GM12878 (cell line): ENCODE measurements around the gene HIRA. TPM values are rescaled to one million over a fixed set of nuclear protein-coding genes. Genes with fewer than 3 reads are reported as not detected.

Experiments
- BCL3 ChIP-seq: IDR thresholded peaks from 2 replicates; pipeline ENCODE4 v1.6.1; 2011; ENCODE audit warnings: borderline replicate concordance, low read depth, mild to moderate bottlenecking, moderate library complexity, low read length; ENCODE audit not compliant: insufficient read depth, poor library complexity, severe bottlenecking
- CREM ChIP-seq: IDR thresholded peaks from 2 replicates; pipeline ENCODE4 v1.6.1; 2014; ENCODE audit warnings: antibody characterized with exemption, low read depth
- CUX1 ChIP-seq: IDR thresholded peaks from 2 replicates; pipeline ENCODE4 v1.6.1; 2012; ENCODE audit warnings: improper control_type of control experiment, low read depth, low read length; ENCODE audit not compliant: insufficient replicate concordance
- RAD21 ChIP-seq: IDR thresholded peaks from 2 replicates; pipeline ENCODE4 v1.6.1; 2011; ENCODE audit warnings: mild to moderate bottlenecking, low read depth, low read length, moderate library complexity; ENCODE audit not compliant: insufficient read depth
- SMARCA5 ChIP-seq: fragments of 450-650 bp; IDR thresholded peaks from 2 replicates; pipeline ENCODE4 v1.6.1; 2017; ENCODE audit warnings: mild to moderate bottlenecking
- ZNF274 ChIP-seq: IDR thresholded peaks from one replicate; pipeline ENCODE4 v1.8.0; 2011; ENCODE audit not compliant: insufficient read length, insufficient read depth
- polyA plus RNA-seq, 11 experiments: library from polyadenylated mRNA; depleted of rRNA in 4 of 11; unstranded in 6 of 11; stranded (reverse) in 5 of 11; fragments of >200 nt; fragmentation: Nextera tagmentation in 4 of 11; fragmentation: Illumina TruSeq in 1 of 11; extraction: Ambion mirVana in 4 of 11; extraction: Trizol in 1 of 11; gene quantifications; 1 replicate in 1 of 11; 2 replicates in 10 of 11; pipeline versions ENCODE4 v1.2.1 to v1.2.3, GENCODE V29; 2011 to 2016; ENCODE audit warnings: inconsistent platforms in 2 of 11, missing spikeins in 2 of 11, low read depth in 1 of 11
- total RNA-seq, 4 experiments: library from RNA; depleted of rRNA in 3 of 4; stranded (reverse); fragments of >200 nt in 3 of 4; fragmentation: Illumina TruSeq in 1 of 4; extraction: Trizol in 1 of 4; gene quantifications; 2 replicates each; pipeline versions ENCODE4 v1.2.1 to v1.2.3, GENCODE V29; 2013 to 2021

HIRA gene
- total and polyA plus RNA-seq, 10 of the 15 experiments (the other 5 are each of a cell fraction or from before 2014, with no cell fraction given) = 0.34 to 32.7 (median 14.5) TPM

- TF ChIP-seq CUX1 (no peak), ZNF274 (no peak), RAD21 (no peak), CREM (peak; percentile 83), SMARCA5 (peak; percentile 95), BCL3 (peak; percentile 87)
Measured at GRCh38 chr22:19432133-19432851, 759 bp upstream of the HIRA start, which contains the start of gene MRPL40 (continued).
